Activated CD4-positive, CD25-positive, alpha-beta regulatory T cell treated with anti-CD3 and anti-CD28 coated beads, Interleukin-2, amount 50 U/mL, for 16 hours (primary cell): ENCODE data around the gene MED10.
"Not testable (repeated sequence)": the region's sequence is repeated elsewhere in the genome, so short reads cannot be mapped to it uniquely, and the experiment has no call there.

Source experiments
- DNase-seq: peaks from one replicate; pipeline ENCODE4 v3.0.0-alpha.2; 2020; ENCODE audit warnings: low read depth, low spot score

Gene MED10

GRCh38 chr5:6373081-6373846 is 5.1 kb downstream of the MED10 start:
- DNase-seq: no peak

DNA sequence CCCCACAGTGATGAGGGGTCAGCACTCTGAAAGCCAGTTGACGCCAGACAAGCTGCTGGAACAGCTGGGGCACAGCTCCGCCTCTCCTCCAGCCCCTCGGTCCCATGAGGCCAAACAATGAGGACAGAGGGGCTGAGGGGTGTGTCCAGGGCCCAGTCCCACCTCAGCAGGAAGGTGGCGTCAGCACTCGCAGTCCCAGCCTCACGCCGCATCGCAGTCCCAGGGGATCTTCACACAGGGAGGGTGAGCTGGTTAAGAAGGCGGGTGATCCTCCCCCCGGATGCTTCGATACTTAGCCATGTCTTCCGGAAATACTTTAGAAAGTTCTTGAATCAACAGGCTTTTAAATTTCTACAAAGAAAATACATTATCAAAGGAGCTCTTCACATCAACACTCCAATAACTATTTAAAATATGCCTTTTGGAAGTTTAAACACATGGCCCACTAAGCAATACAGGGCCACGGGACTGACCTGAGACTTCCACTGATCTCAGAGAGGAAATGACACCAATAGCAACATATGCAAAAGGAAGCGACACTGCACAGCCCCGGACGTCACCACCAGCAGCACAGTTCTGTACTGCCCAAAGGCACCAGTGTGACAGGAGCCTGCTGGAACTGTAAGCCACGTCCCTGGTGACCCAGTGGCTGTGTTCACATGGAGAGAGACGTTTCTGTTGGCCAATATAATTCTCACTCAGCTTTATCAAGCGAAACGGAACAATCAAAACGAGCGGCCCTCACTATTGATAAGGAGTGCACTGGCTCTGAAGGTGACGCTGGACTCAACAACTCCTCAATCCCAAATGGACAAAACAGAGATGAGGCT is 5.9 kb downstream of the MED10 start:
- DNase-seq: no peak

DNA sequence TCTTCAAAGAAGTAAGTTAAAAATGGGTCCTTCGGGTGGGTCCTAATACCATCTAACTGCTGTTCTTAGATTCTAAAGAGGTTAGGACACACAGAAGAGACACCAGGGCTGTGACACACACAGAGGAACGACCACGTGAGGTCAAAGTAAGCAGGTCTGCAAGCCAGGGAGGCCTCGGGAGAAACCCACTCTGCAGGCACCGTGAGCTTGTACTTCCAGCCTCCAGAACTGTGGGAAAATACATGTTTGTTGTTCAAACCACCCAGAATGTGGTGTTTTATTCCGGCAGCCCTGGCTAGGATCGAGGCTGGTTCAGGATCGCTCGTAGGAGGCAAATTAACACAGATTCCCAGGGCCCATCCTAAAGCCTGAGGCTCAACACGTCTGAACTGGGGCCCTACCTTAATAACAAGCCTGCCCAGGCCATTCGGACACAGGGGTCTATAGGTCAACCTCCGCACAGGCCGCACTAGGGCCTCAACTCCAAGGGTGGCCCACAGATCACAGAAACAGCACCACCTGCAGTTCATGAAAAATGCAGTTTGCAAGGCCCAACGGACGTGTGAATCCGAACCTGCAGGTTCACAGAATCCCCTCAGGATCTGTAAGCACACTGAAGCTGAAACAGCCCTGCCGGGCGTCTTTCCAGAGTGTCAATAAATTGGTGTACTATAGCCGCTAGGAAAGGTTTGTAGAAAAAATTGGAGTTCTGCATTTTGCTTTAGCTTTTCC is 7.1 kb downstream of the MED10 start:
- DNase-seq: no peak

GRCh38 chr5:6370580-6370979 is 7.8 kb downstream of the MED10 start:
- no peak for DNase-seq

DNA sequence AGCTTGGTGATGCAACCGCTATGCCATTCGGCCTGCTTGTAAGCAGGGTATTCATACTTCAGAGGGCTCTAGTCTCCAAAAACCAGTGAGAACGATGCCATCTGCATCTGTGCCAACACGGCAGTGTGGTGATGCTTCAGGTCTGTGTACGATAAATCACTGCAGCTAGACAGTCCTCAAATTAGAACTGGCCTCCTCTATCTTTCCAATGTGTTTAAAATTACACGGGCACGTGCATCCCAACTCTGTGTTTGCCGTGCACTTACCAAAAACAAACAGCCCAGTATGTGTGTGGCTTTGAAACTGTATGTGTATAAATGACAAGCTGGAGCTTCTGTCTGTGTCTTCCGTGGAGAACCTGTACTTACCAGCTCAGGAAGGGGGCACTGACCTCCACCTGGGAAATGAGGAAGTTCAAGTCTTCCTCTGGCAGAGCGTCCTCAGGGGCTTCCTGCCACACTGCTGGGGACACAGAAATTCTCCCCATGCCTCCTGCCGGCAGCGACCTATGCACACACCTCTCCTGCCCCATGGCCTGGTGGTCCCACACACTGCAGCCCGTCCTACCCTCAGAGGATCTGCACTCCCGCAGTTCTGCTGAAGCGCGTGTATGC is 12.3 kb downstream of the MED10 start:
- DNase-seq: no peak

DNA sequence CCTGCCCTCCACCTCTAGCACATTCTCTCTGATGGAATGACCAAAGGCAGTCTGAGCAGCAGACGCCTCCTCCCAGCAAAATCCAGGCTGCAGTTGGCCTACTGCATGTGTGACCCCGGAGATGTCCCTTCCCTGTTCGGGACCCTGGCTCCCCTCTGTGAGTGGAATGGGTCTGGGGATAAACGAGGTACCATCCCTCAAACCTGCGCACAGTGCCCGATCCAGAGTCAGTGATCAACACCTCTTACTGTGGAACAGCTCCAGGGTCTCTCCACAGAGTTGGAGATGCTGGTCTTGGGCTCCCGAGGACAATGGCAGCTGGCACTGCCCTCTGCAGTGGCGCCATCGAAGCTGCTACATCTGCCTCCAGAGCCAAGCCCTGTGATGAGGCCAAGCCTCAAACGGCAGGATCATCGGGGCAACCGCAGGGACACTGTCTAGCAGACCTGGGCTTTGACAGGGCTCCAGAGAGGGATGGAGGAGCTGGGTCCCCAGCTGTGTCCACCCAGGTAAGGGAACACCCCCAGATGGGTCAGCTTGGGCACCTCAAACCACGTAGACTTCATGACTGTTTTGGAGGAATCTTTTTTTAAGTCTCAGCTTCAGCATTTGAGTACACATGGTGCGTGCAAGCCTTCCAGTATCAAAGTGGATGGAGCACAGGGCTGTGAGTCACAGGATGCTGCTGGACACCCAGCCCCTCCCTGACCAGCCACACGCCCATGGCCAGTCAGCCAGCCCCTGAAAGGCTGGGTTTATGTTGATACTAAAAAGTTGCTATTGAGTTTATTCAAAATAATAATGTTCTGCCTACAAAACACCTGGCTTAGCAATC is 13.0 kb downstream of the MED10 start:
- DNase-seq: no peak

DNA sequence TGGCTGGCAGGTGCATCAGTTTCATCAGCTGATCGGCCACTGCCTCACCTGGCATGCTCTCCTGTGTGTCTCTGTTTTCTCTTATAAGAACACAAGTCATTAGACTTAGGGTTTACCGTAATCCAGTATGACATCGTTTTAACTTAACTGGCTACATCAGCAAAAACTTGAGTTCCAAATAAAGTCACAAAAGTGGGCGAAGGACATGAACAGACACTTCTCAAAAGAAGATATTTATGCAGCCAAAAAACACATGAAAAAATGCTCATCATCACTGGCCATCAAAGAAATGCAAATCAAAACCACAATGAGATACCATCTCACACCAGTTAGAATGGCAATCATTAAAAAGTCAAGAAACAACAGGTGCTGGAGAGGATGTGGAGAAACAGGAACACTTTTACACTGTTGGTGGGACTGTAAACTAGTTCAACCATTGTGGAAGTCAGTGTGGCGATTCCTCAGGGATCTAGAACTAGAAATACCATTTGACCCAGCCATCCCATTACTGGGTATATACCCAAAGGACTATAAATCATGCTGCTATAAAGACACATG is 14.8 kb downstream of the MED10 start:
- not testable (repeated sequence) for DNase-seq

DNA sequence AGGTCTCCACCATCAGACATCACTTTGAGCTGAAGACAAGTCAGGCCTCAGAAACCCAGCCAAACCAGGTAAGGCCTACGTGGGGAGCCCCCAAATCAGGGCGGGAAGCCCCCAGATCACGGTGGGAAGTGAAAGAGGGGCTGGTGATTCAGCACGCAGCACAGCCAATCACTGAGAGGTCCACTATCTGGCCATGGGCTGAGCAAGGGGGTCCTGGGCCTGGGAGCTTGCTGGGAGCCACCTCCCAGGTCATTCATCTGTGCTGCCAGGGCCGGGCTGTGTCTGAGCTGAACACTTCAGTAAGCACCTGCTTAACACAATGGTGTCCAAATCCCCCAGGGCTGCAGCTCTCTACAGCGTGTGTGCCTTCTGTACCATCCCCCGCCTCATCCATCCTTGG is 15.5 kb downstream of the MED10 start:
- no peak for DNase-seq

- DNase-seq: no peak
These were observed 17.2 kb downstream of the MED10 start for GRCh38 chr5:6361101-6361500.

- DNase-seq: no peak
These were observed 17.8 kb downstream of the MED10 start for GRCh38 chr5:6360323-6361072.

- no peak for DNase-seq
These were observed 18.6 kb downstream of the MED10 start for GRCh38 chr5:6359555-6360322.

- no peak for DNase-seq
These were observed 19.9 kb downstream of the MED10 start for GRCh38 chr5:6358434-6358820.

GRCh38 chr5:6357817-6358433 is 20.4 kb downstream of the MED10 start:
- DNase-seq: not testable (repeated sequence)

GRCh38 chr5:6356578-6357164 is 21.7 kb downstream of the MED10 start:
- no peak for DNase-seq

- DNase-seq: no peak
These were observed 23.1 kb downstream of the MED10 start for GRCh38 chr5:6355294-6355693.

DNA sequence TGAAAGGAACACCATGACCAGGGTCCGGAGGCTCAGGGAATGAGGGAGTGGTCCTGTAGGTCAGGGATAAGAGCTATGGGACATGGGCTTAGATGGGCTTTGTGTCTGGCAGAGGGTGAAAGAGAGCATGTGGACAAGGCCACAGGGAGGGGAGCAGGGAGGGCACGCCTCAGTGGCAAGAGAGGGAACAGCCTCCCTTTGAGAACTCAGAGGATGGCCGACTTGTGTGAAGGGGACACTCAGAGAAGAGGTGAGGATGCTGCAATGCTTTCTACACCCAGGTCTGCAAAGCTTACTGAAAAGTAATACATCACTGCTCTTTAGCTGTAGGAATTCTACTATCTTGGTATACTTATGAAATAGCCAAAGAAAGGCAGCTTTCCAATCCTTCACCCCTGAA is 23.5 kb downstream of the MED10 start:
- no peak for DNase-seq

GRCh38 chr5:6353602-6354302 is 24.6 kb downstream of the MED10 start:
- no peak for DNase-seq
